DMS53 (cell line): ENCODE data around the gene PTPRS.
A peak's percentile ranks its signal among the peaks of the same experiment; 100 is the strongest.

Experiments
- DNase-seq: peaks from one replicate; lab custom pipeline; 2025; lab: John Stamatoyannopoulos, UW

Gene PTPRS

DNA sequence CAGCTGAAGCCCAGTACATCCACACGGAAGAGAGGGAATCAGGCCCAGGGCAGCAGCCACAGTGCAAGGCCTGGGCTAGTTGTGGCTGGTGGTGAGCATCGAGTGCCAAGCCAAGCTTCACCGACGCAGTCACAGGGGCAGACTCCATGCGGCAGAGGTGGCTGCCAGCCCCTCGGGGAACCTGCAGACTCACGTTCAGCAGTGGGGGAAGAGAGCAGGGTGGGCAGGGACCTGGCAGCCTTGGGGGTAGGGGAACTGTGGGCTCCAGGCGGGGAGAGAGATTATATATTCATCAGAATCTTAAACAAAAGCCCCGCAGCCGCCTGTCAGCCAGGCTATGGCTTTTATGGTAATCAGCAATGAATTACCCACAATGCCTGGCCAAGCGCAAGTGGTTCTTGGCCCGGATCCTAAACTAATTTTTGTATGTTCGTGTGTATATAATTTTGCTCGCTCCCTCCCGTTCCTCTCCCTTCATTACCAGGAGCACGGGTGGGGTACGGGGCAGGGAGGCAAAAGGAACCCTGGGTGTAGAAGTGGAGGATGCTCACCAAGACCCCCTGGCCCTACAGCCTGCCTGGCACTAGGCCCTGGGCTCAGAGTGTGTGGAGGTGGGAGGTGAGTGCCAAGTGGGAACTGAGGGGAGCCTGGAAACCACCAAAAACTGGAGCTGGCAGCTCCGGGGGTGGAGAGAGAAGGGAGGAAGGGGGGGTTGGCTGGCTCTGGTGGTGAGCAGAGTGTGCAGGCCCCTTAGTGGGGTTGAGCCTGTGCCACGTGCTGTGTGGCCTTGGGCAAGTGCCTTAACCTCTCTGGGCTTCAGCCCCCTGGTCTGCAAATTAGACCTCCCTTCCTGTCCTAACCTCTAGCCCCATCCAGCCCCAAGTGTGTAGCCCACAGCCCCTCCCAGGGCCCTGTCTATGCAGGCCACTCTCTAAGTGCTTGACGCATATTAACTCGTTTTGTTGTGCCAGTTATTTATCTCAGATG lies 31.9 kb downstream of the PTPRS start:
- no peak for DNase-seq

DNA sequence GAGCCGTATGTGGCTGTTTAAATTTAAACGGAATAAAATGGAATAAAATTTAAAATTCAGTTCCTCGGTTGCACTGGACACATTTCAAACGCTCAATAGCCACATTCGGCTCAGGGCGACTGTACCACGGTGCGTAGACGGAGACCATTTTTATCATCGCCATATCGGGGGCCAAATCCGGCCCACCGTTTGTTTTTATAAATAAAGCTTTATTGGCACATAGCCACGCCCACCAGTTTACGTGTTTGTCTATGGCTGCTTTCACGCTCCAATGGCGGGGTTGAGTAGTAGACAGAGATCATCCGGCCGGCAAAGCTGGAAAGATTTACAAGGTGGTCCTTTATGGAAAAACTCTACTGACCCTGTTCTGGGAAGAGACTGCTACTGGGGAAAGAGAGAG lies 33.0 kb downstream of the PTPRS start:
- no peak for DNase-seq

DNA sequence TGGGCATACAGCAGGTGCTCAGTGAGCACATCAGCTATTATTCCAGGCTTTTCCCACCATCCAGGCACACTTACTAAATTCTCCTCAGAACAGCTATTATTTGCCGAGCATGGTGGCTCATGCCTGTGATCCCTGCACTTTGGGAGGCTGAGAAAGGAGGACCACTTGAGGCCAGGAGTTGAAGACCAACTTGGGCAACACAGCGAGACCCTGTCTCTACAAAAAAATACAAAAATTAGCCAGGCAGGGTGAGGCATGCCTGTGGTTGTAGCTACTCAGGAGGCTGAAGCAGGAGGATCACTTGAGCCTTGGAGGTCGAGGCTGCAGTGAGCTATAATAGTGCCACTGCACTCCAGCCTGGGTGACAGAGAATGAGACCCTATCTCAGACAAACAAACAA lies 35.4 kb downstream of the PTPRS start:
- DNase-seq: no peak

DNA sequence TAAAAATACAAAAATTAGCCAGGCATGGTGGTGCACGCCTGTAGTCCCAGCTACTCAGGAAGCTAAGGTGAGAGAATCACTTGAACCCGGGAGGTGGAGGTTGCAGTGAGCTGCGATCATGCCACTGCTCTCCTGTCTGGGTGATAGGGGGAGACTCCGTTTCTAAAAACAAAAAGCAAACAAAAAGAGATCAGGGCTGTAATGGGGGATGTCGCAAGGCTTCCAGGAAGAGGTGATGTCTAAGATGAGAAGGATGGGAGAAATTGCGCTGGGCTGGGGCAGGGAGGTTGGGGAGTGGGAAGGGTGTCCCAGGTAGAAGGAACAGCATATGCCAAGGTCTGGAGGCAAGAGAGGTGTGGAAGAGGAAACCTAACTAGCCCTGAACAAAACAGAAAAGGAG lies 36.1 kb downstream of the PTPRS start:
- no peak for DNase-seq

DNA sequence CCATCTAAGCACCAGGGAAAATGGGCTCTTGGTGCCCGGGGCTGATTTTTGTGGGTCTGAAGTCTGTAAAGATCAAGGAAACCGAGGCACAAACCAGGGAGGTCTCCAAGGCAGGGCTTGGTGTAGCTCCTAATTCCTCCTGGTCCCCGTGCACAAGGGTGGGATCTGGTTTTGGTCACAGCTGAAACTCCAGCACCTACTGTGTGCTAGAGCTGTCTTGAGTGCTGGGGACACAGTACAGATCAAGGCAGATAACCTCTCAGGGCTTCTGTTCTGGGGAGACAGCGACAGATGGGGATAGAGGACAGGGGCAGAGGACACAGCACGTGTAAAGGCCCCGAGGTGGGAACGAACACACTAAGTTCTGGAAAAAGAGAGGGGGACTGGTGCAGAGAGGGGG lies 37.4 kb downstream of the PTPRS start:
- no peak for DNase-seq

DNA sequence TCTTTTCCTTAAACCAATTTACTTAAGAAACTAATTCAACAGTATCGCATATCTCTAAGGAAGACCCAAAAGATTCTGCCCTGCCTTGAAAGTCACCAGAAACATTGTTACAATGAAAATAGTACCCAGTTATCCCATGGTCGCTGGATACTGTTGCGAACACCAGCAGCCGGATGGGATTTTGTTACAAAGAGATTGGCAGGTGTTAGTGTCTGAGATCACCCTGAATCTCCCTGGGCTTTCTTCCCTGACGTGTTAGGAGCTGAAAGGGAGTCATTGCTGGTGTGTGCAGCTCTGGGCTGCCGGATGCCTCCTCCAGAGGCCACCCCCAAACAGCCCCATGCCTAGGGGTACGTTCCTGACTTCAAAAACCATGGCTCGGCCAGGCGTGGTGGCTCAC lies 38.2 kb downstream of the PTPRS start:
- peak; percentile 18 for DNase-seq

DNA sequence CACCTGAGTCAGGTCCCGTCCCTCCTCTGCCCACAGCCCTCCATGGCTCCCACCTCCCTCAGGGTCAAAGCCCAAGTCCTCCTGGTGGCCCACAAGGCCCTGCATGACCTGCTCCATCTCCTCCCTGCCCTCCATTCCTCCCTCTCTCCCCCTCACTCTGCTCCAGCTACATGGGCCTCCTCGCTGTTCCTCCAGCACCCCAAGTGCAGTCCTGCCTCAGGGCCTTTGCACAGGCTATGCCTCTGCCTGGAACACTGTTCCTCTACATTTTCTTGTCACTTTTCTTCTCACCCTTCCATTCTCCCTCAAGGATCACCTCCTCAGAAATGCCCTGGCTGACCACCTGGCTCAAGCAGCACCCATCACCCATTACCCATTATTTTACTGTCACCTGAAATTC lies 41.5 kb downstream of the PTPRS start:
- no peak for DNase-seq

DNA sequence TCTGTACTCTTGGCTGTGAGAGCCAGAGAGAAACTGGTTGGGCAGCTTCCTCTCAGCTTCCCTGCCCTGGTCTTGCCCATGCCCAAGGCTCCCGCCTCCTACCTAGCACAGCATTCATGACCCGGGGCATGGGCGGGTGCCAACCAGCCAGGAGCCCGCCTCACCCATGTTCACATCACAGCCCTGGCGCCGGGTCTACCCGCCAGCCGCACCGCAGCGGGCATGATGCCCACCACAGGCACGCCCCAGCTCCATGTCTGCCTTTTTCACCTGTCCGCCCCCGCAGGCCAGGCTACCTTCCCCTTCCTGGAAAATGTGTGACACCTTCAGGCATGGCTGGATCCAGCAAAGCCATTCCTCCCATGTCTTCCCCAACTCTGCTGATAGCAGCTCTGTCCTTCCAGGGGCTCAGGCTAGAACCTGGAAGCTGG lies 42.1 kb downstream of the PTPRS start:
- no peak for DNase-seq

DNA sequence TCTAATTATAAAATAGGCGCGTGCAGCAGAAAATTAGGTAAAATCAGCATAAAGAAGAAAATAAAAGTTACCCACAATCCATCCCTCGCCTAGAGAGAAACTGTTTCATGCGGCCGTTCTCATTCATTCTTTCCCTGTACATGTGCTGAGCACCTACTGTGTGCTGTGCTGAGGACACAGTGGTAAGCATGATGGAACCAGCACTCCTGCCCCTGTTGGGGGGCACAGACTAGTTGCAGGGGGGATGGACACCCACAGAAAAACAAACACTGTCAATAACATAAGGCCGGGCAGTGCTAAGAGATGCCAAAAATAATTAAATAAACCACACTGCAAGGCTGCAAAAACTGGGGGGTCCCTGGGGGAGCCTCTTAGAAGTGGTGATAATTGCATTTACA lies 43.3 kb downstream of the PTPRS start:
- DNase-seq: no peak

DNA sequence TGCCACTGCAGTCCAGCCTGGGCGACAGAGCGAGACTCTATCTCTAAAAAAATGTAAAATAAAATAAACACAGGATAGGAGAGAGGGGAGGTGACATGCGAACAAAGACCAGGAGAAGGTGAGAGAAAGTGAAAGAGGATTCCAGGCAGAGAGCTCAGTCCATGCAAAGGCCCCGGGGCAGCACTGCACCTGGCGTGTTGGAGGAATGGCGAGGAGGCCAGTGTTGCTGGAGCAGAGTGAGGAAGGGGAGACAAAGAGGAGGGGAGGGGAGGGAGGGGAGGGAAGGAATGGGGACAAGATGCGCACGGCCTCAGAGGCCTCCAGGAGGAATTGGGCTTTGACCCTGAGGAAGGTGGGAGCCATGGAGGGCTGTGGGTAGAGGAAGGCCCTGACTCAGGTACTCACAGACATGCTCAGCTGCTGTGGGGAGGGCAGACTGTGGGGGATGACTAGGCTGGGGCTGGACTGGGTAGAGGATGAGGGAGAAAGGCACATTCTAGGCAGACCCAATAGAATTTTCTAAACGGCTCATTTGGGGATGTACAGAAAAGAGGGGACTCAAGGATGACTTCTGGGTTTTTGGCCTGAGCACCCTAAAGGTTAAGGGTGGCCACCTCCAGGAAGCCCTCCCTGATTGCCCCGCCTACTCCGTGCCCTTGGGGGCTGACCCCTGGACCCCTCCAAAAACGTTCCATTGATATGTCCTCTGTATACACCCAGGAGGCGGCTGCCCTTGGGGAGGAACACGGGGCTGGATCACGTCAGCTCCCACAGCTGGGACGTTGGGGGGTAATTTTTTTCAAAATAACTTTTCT lies 43.9 kb downstream of the PTPRS start:
- no peak for DNase-seq

DNA sequence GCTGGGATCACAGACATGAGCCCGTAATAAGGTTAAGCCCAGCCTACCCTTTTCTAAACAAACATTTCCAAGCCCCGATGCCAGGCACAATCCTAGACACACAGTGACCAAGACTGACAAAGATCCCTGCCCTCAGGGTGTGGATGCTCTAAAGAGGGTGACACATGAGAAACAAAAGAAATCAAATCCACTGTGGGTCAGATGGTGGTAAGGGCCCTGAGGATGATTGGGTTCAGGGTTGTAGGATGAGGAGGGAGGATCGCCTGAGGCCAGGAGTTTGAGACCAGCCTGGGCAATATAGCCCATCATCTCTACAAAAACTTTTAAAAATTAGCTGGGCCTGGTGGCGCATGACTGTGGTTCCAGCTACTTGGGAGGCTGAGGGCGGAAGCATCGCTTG lies 44.6 kb downstream of the PTPRS start:
- DNase-seq: no peak

DNA sequence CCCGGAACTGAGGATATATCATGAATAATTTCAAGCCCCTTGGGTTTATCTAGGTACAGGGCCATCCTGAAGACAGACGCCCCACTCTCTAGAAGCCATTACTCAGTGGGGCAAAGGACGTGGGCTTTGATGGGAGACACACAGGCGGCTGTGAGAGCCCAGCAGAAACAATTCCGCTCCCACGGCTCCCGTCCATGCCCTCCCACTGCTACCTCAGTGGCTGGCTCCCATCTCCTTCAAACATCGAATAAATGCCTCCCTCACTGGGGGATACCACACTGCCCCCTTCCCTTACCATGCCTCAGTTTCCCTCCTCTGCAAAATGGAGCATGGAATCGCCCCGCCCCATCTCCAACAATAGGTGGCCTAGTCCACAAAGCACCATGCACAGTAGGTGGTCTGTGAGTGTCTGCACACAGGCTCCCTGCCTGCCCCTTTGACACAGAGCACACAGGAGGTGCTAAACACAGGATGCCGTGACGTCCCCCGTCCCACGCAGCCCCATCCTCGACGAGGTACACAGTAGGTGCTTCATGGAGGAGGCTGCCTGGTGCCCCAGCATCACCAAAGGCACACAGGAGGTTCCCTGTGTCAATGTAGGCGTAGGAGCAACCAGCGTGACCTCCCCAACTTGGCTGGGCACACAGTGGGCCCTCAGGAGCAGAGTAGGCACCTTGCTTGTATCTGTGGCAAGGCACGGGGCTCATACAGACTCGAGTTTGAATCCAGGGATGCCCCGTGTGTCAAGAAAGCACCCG lies 46.0 kb downstream of the PTPRS start:
- DNase-seq: no peak

DNA sequence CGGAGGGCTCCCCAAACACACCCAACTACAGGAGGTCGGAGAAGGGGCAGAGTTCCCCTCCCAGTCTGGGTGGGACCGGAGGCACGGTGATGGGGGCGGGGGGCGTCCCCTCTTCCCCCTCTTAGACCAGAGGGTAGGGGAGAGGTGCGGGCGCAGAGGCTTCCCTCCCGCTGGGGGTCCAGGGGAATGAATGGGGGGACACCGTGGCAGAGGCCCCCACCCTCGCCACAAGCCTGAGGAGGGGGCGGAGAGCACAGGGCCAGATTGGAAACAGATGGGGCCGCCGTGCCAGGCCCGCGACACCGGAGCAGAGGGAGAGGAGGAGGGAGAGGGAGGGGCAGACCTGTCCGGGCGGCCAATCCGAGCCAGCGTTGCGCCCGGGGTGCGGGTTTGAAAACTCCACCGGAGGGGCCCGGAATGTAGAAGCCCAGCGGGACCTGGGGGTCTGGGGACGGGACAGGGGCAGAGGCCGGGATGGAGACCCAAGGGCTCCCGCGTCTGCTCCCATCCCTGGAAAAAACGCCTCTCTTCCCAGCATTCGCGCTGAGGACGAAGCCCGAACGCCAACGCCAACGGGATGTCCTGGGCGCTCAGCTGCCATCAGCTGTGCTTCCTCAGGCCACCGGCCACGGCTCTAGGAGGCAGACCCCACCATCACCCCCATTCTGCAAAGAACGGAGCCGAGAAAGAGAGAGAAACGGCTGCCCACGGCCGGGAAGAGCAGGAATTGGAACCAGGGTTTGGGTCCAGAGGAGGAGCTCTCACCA lies 46.8 kb downstream of the PTPRS start:
- no peak for DNase-seq

DNA sequence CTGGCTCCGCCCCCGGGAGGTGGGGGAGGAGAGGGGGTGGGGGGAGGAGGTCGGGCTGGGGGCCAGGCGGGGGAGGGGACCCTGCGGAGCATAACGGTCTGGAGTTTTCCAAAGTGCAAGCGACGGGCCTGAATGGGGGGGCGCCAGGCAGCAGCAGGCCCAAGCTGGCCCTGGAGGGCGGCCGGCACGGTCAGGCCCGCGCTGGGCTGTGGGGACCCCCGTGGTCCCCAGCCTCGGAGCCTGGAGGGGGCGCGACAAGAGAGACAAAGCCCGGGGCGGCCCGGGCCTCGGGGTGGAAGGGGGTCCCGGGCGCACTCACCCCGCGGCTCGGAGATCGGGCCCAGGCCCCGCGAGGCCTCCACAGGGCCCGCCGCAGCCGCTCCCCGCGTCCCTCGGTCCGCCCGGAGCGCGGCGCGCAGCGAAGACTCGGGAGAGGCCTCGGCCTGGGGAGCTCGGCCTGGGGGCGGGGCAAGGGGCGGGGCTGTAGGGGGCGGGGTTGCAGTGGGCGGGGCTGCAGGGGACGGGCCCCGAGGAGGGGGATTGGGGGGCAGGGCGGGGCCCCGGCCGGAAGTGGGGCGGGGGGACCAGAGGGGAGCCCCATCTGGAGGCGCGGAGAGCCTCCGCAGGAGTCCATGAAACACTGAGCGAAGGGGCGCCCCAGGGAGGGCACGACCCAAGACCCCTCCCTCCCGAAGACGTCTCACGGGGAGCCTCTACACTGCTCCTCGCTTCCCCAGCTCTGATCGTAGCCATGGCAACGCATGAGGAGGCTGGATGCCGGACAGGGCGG lies 47.6 kb downstream of the PTPRS start:
- no peak for DNase-seq

DNA sequence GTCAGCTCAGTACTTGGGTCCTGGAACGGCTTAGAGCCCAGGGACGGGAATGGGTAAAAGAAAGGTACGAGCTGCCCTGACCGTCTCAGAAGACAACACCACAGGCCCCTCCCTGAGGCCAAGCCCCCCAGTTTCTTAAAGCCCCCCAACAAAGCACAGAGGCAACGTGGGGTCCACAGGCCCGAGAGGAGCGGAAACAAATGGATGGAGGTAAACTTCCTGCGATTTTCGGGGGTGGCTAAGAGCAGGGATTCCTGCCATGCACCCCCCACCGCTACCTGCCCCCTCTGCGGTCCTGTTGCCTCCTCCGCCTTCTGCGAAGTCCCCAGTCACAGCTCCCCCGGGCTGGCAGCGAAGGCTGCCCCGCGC lies 48.2 kb downstream of the PTPRS start:
- no peak for DNase-seq

DNA sequence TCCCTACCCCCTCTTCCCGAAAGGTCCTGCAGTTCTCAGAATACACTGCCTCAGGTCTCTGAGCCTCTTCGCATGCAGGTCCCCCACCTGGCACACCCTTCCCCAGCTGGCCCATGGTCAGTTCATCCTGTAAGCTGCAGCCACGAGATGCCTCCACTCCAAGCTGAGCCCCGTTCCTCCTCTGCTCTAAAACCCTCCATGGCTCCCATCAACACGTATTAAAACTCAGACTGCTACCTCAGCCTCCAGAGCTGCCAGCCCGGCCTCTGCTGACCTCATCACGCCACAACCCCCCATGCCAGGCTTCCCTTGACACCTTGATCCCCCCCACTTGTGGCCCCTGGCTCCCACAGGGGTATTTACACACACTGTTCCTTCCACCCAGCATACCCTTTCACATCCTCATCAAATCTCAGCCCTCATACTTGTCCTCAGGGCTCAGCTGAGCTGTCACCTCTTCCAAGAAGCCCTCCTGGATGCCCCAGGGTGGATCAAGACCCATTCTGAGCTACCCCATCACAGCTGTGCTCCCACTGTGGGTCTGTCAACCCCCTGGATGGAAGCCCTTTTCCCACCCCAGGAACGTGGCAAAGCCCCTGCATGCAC lies 48.9 kb downstream of the PTPRS start:
- no peak for DNase-seq
